Left colon (tissue), 2 donors: Measurements from ENCODE around the gene EGFL8. TPM values are rescaled to one million over a fixed set of nuclear protein-coding genes. Genes with fewer than 3 reads are reported as not detected.

Experiments used
- ATAC-seq: fragments of 200-7000 bp; cut with Tn5 transposase; one replicate; pipeline ENCODE4 v1.9.1; 2020; ENCODE audit warnings: mild to moderate bottlenecking, moderate library complexity
- DNase-seq, 2 donors: peaks; one replicate each; pipeline ENCODE4 v3.0.0-alpha.2; 2020
- intact Hi-C, 2 donors: fragments of 100-400 bp; cut with DNase I in 1 of 2; cut with micrococcal nuclease in 1 of 2; formaldehyde crosslinking; loops; one replicate each; pipeline versions ENCODE4 v1.11.2 to v1.14.0; 2022; cut with DNase I, micrococcal nuclease
- long read RNA-seq: library from polyadenylated mRNA; unstranded; transcript quantifications from one replicate; pipeline ENCODE4 v2.0.0, GENCODE V29; 2021
- total RNA-seq, 2 donors: library from RNA; stranded (reverse); fragmentation: NEBNext Ultra II Directional; extraction: Animal tissue kit (Norgen Biotek cat#: 25700); gene quantifications; one replicate each; pipeline ENCODE4 v1.2.1, GENCODE V29; 2021
- donor health status: DM: no; HTN: no; CAD: no.
- donor health status: DM: yes; HTN: yes; CAD: no.

Gene EGFL8
- total RNA-seq = 10 to 100 TPM; 13.7 to 19.9 TPM
- long read RNA-seq, partial matches to known transcripts = 0 of 1 reads
- long read RNA-seq, other reads (novel, unspliced or antisense) = 0 of 1 reads

DNA sequence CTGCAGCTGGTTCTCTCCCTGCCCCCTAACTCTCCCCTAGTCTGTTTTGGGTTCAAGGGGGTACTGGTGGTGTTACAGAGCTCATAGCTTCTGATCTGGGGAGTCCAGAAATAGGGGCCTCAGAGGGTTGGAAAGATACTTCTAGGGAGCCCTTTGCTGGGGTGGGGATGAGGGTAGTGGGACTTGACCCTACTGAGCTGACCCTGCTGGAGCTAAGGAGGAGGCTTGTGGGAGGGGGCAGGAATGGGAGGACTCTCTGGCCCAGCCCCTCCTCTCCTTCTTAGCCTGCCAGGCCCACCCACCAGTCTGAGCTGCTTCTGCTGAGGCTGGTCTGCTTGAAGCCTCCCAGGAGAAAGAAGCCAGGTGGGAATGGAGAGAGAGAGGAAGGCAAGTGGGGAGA is at the start of gene EGFL8:
EGFL8 (plus strand) TSS at position 301 of the 400 bp plus-strand sequence. CDS start 1,571 bp downstream, outside the sequence.
- ATAC-seq = no peak
- intact Hi-C loops = no loop called here
- DNase-seq = no peak

DNA sequence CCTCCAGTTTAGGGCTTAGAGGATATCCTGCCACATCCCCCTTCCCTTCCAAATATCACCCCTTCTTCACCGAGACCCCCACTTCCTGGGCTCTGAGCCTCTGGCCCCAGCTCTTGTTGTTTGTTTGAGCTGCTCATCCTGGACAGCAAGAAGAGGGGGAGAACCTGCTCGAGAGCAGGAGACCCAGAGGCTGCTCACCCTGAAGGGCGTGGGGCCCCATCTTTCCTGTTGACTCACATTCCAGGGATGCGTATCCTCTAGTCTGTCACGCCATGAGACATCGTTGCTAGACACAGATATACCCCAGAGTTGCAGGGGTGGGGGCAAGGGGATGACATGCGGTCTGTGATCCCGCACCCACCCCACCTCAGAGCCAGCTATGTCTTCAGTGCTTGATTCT is 49.6 kb upstream of the EGFL8 start:
- ATAC-seq = no peak
- no peak for DNase-seq
- intact Hi-C loops = loop anchor here in 1 of 2 donors (5.0 to 10.0 kb wide), 2 partner anchors 80 to 128 kb away; partner anchors contain the start of genes GPSM3 and PBX2

DNA sequence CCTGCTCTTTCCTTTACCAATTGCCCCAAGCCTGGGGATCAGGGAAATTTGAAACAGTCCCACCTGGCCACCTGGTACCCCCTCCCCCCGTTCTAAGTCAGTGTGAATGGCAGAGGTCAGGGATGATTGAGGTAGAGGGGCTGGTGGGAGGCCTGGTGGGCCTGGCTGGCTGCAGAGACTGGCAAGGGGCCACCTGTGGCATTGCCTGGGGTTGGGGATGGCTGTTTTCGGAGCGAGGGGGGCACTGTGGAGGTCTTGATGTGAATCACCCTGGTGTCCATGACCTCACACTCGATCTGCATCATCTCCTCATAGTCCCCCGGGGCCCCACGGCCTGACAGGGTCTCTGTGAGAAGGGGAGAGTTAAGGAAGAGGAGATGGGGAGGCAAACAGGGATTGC is 48.8 kb upstream of the EGFL8 start:
- no peak for DNase-seq
- intact Hi-C loops = loop anchor here in 1 of 2 donors (5.0 to 10.0 kb wide), 2 partner anchors 79 to 127 kb away; partner anchors contain the start of genes GPSM3 and PBX2
- ATAC-seq = no peak

DNA sequence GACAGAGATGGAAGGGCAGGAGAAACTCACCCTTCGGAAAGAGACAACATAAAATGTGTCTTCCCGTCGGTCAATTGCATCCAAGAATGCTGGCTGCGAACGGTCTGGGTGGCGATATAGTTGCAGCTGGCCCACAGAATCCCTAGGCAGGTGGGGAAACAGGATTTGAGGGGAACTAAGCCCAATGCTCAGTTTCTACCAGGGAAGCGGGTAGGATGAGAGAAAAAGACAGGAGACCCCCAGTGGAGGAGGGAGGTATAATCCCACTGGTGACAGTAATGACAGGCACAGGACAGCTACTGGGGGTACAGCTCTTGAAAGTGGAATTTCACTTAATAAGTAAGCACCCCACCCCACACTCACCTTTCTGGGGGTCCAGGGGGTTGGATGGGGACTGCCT is 47.7 kb upstream of the EGFL8 start:
- ATAC-seq = no peak
- intact Hi-C loops = loop anchor here in 1 of 2 donors (5.0 to 10.0 kb wide), 2 partner anchors 78 to 126 kb away; partner anchors contain the start of genes GPSM3 and PBX2
- no peak for DNase-seq

DNA sequence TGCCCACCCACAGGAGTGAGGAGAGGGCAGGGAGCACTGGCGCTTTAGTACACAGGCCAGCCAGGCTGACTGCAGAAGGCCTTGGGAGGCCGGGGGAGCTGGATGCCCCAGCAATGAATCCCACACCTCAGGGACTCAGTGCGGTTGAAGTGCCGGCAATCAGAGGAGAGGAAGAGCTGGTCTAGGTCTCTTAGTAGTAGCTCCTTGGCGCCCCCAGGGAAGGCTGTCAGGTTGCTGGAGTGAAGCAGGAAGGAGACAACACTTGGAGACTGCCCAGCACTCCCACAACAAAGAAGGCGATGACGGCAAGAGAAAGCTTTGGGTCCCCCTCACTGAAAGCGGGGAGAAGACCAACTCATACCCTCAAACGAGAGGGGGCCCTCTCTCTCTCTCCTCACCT is 46.9 kb upstream of the EGFL8 start:
- intact Hi-C loops = loop anchor here in 1 of 2 donors (5.0 to 10.0 kb wide), 2 partner anchors 77 to 125 kb away; partner anchors contain the start of genes GPSM3 and PBX2
- no peak for ATAC-seq
- DNase-seq = no peak

DNA sequence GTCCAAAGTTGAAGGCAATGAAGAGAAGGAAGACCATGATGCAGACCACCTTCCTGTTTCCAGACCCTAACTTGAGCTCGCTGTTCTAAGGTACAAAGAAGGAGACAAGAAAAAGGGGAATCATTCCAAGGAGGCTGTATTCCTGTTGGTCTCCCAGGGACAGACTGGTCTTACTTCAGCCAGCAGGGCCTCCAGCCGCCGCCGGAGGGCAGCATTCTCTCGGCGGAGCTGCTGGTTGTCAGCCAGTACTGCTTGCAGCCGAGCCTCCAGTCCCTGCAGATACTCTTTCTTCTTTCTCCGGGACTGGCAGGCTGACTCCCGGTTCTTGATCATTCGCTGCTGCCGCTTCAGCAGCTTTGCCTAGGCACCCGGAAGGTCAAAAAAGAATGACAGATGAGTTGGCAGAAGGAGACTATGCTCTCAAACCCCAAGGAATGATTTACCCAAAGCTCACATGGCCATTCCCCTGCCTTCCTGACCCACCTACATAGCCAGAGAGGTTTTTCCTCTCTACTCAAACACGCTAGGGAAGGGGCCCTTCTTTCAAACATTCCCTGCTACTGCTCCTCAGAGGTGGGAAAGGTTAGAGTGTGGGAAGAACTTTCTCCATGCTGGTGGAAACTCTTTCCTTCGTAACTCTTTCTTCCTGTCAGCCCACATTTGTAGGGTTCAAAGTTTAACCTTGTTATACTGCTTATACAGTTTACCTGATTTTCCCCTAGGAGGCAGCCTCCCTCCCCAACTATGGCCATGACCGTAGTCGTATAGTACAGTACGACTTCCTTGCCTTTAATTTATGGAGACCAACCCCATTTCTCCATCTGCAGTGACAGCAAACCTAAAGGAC is 45.4 kb upstream of the EGFL8 start:
- peak; percentile 94 for ATAC-seq
- intact Hi-C loops = loop anchor here in 1 of 2 donors (5.0 to 10.0 kb wide), 2 partner anchors 76 to 123 kb away; partner anchors contain the start of genes GPSM3 and PBX2
- DNase-seq = peak; percentile 82 to 88

DNA sequence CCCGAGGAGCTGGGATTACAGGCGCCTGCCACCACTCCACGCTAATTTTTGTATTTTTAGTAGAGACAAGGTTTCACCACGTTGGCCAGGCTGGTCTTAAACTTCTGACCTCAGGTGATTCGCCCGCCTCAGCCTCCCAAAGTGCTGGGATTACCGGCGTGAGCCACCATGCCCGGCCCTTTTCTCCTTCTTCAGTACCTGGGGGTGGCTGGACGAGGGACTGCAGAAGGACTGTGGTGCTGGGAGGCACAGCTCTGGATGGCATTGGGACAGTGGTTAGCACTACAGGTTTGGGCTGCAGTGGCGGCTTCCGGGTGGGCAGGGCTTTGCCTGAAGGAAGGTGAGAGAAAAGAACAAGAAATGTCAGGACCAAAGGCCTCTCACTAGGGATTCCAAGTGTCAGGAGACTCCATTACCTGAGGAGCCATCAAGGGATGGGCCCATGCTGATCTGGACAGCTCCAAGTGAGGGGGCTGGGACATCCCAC is 43.8 kb upstream of the EGFL8 start:
- intact Hi-C loops = no loop called here
- DNase-seq (no peak), ATAC-seq (no peak)

DNA sequence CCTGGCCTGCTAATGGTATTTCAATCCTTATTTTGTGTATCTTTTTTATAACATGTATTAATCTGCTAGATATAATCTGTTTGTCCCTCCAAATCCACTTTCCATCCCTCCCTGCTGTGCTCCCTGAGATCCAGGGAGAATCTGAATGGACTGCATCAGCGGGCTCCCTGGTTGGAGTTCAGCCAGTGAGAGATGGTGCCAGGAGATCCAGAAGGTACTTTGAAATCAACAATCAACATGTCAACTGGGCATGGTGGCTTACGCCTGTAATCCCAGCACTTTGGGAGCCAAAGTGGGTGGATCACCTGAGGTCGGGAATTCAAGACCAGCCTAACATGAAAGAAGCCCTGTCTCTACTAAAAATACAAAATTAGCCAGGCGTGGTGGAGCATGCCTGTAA is 40.7 kb upstream of the EGFL8 start:
- ATAC-seq = no peak
- DNase-seq = no peak
- intact Hi-C loops = no loop called here

DNA sequence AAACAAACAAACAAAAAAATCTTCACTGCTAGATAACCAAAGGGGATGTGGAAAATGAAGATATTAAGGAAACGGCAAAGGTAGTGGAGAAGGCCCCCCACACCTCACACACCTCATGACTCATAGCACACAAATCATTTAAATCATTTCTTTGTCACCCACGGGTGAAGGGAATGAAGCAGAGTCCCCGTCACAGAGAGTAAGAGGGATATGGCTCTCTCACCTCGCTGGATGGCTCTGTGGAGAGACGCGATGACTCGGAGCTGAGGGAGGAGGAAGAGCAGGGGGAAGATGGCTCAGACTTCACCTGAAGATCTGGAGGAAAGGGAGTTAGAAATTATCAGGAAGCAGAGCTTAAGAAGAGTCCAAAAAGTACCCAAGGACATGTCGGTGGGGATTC is 37.5 kb upstream of the EGFL8 start:
- intact Hi-C loops = no loop called here
- ATAC-seq = no peak

DNA sequence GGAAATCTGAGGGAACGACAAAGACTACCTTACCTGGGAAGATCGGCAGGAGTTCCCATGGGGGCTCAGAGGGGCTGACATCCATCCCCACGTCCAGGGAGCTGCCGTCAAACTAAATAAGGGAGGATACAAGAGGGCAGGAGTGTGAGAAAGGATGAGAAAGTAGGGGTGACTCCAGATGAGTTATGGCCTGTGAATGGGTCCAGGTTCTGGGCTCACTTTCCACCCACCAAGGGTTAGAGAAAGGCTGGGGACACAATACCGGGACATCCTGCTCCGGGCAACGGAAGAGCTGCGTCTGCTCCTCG is 37.0 kb upstream of the EGFL8 start:
- no peak for ATAC-seq
- DNase-seq = no peak
- intact Hi-C loops = no loop called here

More for the DNA sequence above, 37.5 kb upstream of the EGFL8 start:
- DNase-seq = no peak

DNA sequence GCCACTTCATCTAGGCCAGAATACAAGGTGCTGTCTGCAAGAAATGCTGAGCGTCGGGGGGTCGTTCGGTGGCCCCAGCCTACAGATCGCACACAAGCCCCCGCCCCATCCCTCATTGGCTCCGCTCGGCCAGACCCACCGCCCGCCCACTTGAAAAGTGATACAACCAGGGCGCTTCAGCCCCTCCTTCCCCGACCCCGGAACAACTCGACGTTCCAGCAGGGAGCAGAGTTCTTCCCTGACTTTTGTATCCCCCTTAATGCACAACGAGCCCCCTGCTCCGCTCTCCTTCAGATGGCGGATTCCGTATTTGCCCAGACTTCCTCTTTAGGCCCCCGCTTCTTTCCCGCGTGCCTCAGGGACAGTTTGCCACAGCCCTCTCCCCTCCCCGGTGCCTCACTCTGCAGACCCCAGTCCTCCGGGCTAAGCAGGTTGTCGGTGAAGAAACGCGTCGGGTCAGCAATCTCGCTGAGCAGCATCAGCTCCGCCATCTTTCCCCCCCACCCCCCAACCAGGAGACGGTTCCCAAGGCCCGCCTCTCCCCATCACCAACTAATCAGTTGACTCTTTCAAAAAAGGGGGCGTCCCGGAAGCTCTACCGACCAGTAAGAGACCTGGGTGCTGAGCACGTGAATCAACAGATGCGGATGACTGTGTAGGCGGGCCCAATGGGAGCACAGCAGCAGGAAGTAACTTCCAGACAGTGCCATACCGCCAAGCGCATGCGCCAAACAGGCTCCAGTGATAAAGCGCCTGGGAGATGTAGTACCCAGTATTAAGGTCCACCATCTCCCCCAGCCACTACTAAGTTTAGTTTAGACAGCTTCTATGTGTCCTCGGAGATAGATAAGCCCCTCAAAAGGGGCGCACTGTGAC is 36.4 kb upstream of the EGFL8 start, which contains the start of gene ATF6B:
ATF6B (minus strand) TSS at position 530 of the 876 bp plus-strand sequence; CDS start at position 491, 39 bp downstream.
- DNase-seq (peak; percentile 97 to 100), ATAC-seq (peak; percentile 87)
- intact Hi-C loops = no loop called here

DNA sequence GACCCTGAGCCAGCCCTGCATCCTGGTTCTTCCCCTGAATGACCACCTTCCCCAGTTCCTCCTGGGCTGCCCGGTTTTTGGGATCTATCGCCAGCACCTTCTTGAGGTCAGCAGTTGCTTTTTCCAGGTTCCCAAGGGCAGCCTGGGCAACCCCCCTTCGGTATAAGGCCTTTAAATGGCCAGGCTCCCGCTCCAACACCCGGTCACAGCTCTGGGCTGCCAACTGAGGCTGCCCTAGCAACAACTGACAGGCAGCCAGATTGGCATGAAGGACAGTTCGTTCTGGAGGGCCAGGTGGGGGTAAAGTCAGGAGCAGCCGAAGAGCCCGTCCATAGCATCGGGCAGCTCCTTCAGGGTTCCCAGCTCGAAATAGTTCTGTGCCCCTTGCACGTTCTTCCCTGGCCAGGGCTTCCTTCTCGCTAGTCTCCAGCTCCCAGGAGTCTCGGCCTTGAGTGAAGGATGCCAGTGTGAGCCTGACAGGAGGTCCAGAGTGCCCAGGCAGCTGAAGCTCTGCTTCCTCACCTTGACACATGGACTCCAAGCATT is 35.6 kb upstream of the EGFL8 start:
- no peak for DNase-seq
- intact Hi-C loops = no loop called here
- ATAC-seq = no peak

DNA sequence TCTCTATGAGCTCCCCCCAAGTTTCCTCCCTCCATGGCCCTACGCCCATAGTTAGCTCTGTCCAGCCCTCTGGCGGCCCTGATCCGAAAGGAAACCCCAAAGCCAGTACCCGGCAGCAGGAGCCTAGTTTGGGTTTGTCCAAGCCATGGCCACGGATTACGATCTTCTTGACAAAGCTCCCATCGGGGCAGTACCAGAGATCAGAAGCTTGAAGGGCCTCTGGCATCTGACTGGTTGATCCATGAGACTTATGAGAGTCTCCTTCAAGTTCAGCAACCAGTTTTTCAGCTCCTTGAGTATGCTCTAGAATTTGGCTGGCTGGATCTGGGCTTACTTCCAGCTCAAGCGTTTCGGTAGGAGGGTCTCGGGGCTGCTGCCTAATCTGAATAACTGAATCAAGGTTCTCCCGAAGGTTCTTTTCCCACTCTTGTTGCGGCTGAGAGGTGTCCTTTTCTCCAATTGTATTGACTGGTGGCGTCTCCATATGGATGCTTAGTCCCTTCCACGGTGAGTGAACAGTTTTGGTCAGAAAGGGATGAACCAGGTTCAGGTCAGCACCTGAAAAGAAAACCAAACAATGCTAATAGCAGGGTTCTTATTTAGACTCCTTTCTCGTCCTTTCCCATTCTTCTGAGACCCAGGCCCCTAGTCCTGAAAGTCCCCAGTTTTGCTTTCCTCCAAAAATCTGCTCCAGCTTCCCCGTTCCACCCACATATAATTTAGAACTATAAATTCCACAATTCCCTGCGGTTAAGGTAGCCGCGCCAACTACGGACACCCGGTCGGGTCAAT is 34.9 kb upstream of the EGFL8 start:
- peak; percentile 61 for ATAC-seq
- no peak for DNase-seq
- intact Hi-C loops = no loop called here

DNA sequence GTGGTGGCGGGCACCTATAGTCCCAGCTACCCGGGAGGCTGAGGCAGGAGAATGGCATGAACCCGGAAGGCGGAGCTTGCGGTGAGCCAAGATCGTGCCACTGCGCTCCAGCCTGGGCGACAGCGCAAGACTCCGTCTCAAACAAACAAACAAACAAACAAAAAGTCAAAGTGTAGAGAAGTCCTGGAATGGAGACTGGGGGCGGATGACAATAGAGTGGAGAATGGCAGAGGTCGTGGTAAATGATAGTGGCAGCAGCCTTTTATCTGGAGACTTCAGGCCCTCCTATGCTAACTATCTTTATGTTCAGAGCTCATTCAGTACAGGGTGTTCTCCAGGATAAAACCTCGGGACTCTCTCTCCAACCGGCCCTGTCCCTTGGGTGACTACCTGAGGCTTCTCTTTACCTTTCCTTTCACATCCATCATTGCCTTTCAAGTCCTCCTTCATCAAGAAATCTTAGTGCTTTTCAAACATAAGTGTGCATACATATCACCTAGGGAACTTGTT is 32.9 kb upstream of the EGFL8 start:
- ATAC-seq (no peak), DNase-seq (no peak)
- intact Hi-C loops = no loop called here

DNA sequence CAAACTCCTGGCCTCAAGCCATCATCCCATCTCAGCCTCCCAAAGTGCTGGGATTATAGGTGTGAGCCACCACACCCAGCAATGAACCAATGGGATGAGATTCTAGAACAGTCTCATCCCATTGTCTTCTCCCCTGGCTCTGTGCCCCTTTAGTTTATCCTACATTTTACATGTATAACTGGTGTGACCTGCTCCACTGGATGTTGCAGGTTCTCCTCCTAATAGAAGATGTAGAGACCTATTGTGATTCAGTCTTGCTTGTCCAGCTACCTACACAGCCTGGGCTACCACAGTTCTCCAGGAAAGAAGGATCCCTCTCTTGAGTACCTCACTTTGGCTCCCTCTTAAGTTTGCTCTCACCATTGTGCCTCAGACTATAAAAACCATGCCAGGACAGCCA is 32.3 kb upstream of the EGFL8 start:
- DNase-seq = no peak
- ATAC-seq = no peak
- intact Hi-C loops = no loop called here

DNA sequence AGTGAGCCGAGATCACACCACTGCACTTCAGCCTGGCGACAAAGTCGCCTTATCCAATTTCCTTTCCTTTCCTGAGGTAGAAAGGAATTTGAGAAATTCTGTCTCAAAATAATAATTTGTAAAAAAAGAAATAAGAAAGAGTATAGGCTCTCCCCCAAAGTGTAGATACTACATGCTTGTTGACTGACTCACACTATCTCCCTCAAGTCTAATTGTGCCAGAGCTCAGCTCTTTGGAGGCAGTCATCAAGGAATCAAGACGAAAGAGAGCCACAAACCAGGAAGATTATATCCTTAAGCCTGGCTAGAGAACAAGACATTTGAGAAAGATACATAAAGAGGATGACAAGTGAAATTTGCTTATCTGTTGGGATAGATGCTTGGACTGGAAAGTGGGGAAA is 30.6 kb upstream of the EGFL8 start:
- intact Hi-C loops = no loop called here
- DNase-seq (no peak), ATAC-seq (no peak)

DNA sequence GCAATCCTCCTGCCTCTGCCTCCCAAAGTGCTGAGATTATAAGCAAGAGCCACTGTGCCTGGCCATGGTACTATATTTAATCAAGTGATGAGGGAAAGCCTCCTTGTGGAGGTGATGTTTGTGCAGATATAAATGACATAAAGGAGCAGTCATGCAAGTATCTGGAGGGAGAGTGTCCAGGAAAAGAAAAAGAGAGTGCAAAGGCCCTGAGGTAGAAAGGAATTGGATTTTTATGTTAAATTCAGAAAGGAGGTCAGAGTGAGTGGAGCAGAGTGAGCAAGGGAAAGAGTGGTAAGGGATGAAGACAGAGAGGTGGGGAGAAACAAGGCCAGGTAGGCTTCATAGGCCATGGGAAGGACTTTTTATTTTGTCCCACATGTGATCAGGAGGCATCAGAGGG is 26.9 kb upstream of the EGFL8 start:
- no peak for DNase-seq
- intact Hi-C loops = no loop called here
- ATAC-seq = no peak

DNA sequence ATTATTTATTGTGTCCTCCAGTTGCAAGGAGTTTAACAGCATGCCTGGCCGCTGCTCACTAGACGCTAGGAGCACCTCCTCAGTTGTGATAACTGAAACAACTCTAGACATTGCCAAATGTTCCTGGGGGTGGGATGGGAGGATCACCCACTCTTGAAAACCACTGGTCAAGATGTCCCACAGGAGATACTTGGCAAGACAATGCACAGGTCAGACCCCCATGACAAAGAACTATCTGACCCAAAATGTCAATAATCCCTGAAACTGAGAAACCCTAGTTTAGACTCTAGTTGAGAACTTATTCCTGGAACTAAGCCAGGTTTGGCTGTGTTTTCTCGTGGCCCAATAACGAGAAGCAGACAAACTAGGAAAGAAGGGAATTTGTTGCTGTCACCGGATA is 24.8 kb upstream of the EGFL8 start:
- DNase-seq = no peak
- no peak for ATAC-seq

More for the DNA sequence above, 24.8 kb upstream of the EGFL8 start:
- intact Hi-C loops = no loop called here
